Measurements from ENCODE around the gene TEAD1. TPM values are rescaled to one million over a fixed set of nuclear protein-coding genes. Genes with fewer than 3 reads are reported as not detected.
A peak's percentile ranks its signal among the peaks of the same experiment; 100 is the strongest.

Gene TEAD1
- total RNA-seq, 2 donors from 2014 or later: 89.6 to 93.8 TPM

DNA sequence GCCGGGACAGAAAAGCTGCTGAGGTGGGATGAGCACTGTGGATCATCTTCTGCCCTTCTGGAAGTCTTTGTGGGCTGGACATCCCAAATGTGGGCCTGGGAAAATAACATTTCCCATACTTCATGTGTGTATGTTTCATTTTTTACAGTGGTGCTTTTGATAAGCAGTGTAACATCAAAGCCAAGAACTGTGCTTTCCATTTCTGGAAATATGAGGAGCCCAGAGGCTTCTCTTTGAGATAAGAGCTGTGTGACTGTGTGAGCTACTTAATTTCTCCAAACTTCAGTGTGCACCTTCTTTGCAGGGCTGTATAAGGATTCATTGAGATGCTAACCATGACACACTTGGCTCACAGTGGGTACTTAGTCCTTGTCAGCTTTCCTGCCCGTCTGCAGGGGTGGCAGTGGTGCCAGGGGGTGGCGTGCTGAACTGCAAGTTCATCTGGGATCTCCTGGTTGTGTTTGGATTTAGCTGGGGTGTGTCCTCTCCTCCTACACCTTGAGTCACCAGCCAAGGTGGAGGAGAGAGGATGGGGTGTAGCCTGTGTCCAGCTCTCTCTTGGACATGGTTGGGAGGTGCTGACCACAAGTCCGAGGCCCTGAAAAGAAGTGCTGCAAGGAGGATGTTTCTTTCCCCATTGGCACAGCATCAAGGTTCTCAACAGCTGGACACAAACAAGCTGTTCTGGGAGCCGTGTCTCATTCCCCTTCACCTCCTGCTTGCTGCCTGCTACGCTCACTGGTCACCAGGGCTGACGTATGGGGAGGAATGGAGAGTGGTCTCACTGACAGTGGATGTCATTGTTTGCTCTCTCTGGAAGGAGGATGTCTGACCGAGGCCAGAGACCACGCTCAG lies 139.4 kb downstream of the TEAD1 start:
- peak; percentile 24 for DNase-seq
- ATAC-seq: peak; percentile 35 to 62
- intact Hi-C loops (cut with DNase I): loop anchor here in 1 of 2 donors (10.0 kb wide), 1 partner anchor 129 kb away; no protein-coding TSS in a partner anchor

DNA sequence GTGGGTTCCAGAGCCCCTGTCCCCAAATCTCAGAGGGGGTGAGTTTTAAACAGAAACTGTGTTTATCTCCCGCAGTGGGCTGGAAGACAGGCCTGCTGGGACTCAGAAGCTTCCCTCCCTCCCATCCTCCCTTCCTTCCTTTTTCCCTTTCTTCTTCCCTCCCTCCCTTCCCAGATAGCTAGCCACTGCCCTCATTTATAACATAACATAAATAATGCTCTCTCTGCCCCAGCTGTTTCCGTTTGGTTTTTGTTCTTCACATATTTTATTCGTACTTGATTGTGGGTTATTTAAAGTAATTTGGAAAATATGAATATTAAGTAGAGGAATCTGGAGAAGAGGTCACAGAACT lies 140.9 kb downstream of the TEAD1 start:
- DNase-seq (no peak), ATAC-seq (no peak)
- intact Hi-C loops (cut with DNase I): loop anchor here in 1 of 2 donors (10.0 kb wide), 1 partner anchor 130 kb away; no protein-coding TSS in a partner anchor

DNA sequence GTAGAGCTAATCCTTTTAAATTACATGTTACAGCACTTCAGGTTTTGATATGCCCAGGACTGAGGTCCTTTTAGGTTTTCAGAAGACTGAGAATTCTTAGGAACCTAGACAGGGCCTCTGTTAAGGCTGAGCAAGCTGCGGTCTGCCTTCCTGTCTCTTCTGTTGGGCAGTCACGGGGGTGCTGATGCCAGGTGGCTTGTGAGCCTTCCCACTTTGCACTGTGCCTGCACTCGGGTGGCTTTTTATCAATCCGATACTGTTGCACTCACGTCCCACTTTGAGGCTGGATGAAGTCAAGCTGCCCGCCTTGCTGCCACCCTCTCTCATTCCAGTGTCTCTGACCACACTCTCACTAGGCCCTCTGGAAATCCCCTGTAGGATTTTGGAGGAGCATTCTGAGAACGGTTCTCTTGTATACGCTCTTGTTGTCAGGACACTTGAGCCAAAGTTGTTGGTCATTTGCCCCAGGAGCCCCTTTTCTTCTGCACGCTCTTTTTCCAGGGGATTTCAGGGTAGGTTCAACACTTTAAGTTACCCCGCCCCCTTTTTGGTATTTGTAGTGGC lies 141.8 kb downstream of the TEAD1 start:
- intact Hi-C loops (cut with DNase I): loop anchor here in 1 of 2 donors (10.0 kb wide), 1 partner anchor 131 kb away; no protein-coding TSS in a partner anchor
- no peak for DNase-seq
- no peak for ATAC-seq

DNA sequence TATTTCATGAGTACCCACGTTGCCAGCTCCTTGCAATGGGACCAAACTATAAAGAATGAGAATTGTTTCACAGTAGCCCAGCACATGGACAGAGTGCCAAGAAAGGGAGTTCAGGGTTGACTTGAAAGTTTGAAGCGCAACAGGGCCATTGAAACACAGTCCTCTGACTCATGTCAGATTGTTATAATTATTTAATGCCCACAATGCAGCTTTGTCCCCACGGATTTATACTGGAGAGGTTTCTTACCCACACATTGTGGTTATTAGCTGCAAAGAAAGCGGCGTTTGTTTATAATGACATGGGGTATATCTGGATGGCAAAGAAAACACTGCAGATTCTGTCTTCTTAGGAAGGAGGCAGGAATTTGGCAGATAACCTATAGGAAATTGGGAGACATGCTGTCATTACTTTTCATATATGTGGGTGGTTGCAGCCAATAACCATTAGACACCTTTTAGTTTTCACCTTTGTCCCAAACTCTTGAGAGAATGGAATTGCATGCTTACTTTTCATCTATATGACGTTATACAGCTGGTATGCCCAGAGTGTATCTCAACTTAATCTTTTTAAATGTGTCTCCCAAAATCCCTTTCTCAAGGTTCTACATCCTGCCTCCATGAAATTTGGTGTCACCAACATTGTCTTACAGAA lies 143.6 kb downstream of the TEAD1 start:
- DNase-seq (no peak), ATAC-seq (no peak)
- intact Hi-C loops (cut with DNase I): loop anchor here in 1 of 2 donors (10.0 kb wide), 1 partner anchor 133 kb away; no protein-coding TSS in a partner anchor

DNA sequence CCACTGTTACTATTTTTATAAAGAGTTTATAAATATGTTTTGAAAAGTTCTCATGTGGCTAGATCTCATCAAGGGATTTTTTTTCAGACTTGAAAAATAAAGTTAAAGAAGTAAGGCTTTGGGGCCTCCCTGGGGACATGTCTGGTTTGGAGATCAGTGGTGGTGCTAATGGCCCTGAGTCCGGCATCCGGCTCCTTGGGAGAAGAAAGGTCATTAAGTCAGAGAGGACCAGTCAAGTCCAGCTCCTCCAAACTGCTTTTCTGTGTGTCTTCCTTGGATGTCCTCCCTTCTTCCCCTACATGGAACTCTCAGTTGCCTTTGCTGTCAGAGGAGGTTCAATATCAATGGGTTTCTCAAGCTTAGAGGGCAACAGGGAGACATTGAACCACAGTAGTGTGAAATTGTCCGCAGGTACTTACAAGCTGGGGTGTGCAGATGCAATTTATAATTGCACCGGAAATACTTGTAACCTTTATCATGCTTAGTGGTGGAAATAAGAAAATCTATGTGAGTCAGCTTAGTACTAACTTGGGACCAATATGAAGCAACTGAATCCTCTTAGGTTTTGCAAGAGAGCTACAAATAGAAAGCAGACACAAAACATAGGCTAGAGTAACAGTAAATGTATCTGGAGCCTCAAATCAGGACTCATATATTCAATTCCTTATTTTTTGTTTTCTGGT lies 144.3 kb downstream of the TEAD1 start:
- no peak for DNase-seq
- intact Hi-C loops (cut with DNase I): loop anchor here in 1 of 2 donors (10.0 kb wide), 1 partner anchor 134 kb away; no protein-coding TSS in a partner anchor
- ATAC-seq: no peak

DNA sequence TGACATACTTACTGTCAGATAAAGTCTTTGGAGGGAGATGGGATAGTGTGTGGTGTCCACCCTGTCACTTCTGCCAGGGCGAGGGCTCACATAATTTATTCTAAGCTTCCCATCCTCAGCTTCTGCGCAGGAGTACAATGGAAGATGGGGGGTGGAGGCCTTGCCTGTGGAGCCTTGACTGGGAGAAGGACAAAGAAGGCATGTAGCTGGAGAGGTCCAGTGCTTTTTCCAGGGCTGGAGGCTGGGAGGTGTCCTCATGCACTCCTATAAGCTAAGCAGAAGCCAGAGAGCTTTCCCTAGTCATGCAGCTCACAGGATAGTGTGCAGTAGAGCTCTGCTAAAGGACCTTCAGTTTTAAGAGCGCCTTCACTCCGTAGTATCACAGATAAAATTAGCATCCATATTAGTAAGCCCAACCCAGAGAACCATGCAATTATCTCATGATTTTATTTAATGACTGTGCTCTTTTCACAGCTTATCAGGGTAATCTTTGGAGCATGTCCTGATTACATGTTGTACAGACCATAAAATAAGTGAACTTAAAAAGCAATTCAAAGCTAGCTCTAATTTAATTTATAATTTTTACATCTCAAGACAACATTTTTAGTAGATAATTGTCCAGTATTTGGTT lies 148.3 kb downstream of the TEAD1 start:
- no peak for DNase-seq
- intact Hi-C loops (cut with DNase I): loop anchor here in 1 of 2 donors (10.0 kb wide), 1 partner anchor 148 kb away; the partner anchor contains the start of gene TEAD1
- peak in 1 of 2 donors; percentile 10 for ATAC-seq

DNA sequence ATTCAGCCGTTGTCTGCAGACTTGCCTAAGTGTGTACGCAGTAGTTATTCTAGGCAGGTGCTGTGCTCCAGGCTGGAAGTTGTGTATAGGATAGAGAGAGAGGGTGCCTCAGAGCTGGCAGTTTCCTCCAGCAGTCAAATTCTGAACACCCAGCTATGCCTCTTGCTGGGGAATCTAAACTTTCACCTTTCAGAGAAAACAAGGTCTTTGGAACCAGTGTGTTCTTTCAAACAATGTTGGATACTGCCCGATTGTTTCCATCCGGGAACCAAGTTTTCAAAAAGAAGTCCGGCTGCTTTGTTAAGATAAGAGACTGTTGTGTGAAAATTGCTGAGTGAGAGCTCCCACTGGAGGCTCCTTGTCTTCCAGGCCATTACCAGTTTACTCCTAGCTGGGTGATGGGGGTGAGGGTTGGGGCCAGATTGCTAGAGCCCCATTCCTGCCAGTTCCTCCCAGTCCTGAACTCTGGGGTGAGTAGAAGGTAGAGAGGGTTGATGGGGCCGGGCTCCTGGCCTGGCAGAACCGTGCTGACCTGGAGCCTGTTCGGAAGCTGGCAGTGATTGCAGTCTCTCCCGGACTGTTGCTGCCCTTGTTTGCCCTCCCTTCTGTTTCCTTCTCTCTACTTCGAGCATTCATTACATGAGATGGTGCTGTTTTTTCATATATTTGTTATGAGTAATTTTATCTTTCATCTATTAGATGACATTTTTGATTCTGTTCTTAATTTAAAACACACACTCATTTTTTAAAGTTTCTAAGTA lies 150.2 kb downstream of the TEAD1 start:
- DNase-seq (peak; percentile 27), ATAC-seq (peak; percentile 31 to 41)
- intact Hi-C loops (cut with DNase I): loop anchor here in 1 of 2 donors (10.0 kb wide), 1 partner anchor 150 kb away; the partner anchor contains the start of gene TEAD1

DNA sequence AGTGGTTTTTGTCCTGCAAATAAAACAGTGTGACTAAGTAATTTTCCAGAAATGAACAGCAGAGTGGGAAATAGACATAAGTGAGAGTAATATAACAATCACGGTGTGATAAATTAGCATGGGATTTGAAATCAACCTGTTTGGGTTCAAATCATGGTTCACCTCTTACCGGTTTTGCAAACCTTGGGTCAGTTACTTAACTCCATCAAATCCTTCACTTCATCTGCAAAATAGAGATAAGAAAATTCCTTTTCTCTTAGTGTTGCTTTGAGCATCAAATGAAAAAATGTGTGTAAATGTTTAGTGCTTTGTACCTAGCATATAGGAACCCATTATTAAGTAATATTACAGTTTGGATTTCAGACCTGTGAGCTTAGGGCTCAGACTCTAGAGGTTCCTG lies 152.2 kb downstream of the TEAD1 start:
- no peak for DNase-seq
- intact Hi-C loops (cut with DNase I): loop anchor here in 1 of 2 donors (10.0 kb wide), 1 partner anchor 152 kb away; the partner anchor contains the start of gene TEAD1
- no peak for ATAC-seq

DNA sequence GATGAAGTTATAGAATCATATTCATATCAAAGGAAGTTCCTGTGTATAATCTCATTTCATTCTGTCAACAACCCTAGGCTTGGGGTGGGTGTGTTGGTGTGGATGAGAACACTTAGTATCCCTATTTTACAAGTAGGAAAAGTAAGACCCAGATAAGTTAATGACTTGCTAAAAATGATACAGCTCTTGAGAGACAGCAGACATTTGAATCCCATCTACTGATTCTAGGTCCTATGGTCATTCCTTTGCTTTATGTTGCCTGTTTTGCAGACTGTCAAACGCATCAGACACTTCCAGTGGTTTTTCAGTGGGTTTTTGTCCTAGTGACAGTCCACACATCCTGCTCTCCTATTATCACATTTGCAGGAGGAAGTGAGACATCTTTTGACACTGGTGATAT lies 153.1 kb downstream of the TEAD1 start:
- ATAC-seq: no peak
- no peak for DNase-seq
- intact Hi-C loops (cut with DNase I): loop anchor here in 1 of 2 donors (10.0 kb wide), 1 partner anchor 153 kb away; the partner anchor contains the start of gene TEAD1

DNA sequence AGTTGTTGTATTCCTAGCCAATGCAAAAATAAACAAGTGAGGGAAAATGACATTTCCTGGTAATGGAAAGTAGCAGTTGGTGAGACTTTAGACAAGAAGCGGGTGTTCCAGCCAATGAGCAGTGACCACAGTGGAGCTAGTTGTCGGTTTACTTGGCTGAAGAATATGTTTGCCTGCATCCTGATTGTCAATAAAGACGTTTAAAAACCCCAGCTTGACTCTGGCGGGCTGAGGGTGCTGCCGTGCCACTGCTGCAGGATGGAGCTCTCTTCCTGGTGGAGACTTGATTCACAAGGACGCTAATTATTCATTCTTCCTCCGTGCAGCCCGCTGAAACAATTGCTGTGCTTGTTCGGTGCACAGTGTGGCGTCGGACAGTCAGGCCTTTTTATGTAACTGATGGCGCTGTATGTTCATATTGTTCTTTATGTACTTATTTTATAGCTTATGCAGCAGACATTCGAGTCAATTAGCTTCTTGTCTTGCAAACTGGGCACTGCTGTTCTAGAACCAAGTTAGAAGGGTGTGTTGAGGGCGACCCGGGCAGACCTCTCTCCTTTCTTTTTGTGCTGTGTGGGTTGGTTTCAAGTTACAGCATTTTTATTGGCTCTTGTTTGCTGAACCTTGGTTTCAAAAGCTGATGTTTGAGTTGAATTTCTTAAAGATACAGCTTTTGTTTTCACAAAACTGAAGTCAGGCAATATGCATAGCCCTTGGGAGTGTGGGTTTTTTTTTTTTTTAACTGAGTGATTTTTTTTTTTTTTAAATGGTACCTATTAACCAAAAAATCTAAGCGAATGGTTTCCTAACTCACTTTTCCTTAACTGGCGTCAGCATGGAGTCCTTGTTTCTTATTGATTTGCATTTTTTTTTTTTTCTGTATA lies 153.9 kb downstream of the TEAD1 start:
- DNase-seq: peak; percentile 39
- peak; percentile 89 for ATAC-seq
- intact Hi-C loops (cut with DNase I): loop anchor here in 1 of 2 donors (10.0 kb wide), 1 partner anchor 153 kb away; the partner anchor contains the start of gene TEAD1

DNA sequence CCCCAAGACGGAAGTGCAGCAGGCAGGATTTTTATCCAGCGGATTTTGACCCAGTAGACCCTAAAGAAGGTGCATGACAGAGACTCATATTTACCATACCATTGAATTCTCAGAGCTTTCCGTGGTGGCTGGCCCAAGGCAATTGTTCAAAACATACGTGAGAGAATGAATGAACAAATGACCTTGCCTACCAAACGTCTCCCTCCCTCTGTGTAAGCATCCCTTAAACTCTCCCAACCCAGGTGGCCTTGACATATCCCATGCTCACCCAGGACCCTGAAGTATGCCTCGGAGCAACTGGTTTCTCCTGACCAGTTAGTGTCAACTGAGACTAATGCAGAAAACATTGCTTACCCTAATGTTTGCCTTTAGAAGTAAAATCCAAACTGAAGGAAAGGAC lies 154.9 kb downstream of the TEAD1 start:
- ATAC-seq (no peak), DNase-seq (no peak)
- intact Hi-C loops (cut with DNase I): loop anchor here in 1 of 2 donors (10.0 kb wide), 1 partner anchor 154 kb away; the partner anchor contains the start of gene TEAD1

DNA sequence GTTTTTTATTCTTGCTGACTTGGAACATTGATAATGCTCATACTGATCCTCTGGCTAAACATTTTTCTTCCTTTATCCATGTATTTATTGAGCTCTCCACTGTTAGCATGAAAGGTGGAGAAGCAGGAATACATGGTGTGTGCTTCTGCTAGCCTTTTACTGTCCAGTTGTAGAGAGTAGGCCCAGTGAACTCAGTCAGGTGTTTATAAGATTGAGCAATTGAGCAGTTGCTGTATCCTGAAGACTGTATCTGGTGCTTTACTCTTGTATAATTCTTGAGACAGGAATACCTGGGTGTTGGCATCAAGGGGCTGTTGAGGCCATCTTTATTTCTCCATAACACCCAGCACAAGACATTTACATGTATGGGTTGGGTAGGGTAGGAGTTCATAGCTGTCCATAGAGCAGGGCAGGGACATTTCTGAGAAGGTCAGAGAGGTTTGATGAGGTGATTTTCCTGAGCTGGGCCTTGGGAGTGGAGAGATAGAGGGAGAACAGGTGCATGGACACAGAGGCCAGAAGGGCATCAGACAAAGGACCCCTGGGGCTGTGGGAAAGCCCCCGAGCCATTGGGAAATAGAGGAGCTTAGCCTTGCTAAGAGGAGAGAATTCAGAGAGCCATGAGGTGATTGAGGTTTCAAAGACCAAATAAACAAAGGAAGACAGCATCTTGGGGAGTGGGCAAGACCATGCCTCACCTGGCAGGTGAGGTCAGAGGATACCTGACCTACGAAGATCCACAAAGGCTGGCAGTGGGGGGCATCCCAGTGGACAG lies 155.5 kb downstream of the TEAD1 start:
- intact Hi-C loops (cut with DNase I): loop anchor here in 1 of 2 donors (10.0 kb wide), 1 partner anchor 155 kb away; the partner anchor contains the start of gene TEAD1
- no peak for ATAC-seq
- no peak for DNase-seq

DNA sequence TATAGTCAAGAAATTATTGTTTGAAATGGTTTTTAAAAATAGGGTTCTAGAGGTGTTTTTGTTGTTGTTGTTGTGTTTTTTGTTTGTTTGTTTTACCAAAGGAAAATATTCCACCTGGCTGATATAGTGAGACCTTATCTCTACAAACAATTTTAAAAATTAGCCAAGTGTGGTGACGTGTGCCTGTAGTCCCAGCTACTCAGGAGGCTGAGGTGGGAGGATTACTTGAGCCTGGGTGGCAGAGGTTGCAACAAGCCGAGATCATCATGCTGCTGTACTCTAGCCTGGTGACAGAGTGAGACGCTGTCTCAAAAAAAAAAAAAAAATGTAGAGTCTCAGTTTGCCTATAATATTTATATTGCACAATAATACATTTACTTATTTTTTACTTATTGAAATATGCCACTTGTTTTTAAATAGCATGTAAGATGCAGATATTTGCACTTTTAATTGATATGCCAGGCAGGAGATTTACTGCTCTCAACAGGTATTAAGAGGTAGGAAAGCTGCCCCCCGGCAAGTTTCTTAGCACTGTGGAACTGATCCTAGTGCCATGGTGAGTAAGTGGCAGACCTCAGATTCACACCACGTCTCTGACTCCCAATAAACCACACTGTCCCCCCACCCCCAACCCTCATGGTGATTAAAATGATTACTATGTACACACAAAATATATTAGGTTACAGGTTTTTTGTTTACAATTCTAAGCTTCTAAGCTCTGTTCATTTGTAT lies 157.4 kb downstream of the TEAD1 start:
- DNase-seq (no peak), ATAC-seq (no peak)
- intact Hi-C loops (cut with DNase I): no loop called here

DNA sequence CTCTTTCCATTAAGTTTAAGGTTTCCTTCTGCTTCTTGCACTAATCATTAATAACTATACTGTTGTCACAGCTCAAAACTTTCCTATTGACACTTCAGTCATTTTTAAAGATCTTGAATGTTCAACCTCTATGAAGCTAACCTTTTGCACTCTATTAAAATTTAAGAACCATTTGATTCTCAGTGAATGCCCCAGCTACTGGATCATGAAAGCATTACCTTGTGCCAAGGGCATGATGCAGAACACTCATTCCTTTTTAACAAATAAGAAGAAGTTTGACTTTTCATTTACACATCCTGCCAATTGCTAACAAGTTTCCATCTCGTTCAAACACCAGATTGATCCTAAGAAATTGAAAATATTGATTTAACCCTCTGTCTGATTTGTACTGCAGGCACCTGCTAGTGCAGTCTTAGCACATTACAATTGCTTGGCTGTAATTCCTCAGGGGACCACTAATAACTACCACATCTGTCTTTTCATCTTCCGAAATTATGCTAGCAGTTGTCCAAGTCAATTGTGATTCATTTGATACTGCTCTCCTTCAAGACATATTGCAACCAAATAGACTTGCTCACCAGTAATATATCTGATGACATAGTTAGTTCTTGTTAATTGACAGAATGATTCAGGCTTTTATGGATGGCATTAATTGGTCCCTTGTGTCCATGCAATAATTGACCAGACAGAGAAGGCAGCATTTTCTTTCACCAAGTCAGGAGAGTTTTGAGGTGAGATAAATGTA lies 158.4 kb downstream of the TEAD1 start:
- ATAC-seq: no peak
- intact Hi-C loops (cut with DNase I): no loop called here
- DNase-seq: no peak

DNA sequence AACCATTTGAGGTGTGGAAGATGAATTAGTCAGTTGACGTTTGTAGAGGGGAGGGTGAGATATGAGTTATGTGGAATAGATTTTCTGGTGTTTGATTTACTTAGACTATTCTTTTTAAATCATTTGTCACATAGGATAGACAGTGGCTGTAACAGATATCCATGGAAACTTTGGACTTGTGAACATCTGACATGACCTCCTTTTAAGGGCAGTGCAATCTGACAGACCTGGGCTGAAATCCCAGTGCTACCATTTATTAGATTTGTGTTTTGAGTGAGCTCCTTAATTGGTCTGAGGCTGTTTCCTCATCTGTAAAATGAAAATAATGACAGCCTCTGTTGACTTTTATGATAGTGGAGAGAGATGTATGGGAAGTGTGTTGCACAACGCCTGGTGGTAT lies 159.9 kb downstream of the TEAD1 start:
- no peak for DNase-seq
- intact Hi-C loops (cut with DNase I): no loop called here
- no peak for ATAC-seq
